Activated CD8-positive, alpha-beta memory T cell treated with anti-CD3 and anti-CD28 coated beads for 1 hour (primary cell): Measurements from ENCODE around the gene CCDC89.

Experiments
- DNase-seq, 2 donors: peaks; one replicate each; pipeline ENCODE4 v3.0.0-alpha.2; 2020; ENCODE audit warnings: low read depth in 1 of 2; ENCODE audit errors: extremely low read depth in 1 of 2

CCDC89 gene

DNA sequence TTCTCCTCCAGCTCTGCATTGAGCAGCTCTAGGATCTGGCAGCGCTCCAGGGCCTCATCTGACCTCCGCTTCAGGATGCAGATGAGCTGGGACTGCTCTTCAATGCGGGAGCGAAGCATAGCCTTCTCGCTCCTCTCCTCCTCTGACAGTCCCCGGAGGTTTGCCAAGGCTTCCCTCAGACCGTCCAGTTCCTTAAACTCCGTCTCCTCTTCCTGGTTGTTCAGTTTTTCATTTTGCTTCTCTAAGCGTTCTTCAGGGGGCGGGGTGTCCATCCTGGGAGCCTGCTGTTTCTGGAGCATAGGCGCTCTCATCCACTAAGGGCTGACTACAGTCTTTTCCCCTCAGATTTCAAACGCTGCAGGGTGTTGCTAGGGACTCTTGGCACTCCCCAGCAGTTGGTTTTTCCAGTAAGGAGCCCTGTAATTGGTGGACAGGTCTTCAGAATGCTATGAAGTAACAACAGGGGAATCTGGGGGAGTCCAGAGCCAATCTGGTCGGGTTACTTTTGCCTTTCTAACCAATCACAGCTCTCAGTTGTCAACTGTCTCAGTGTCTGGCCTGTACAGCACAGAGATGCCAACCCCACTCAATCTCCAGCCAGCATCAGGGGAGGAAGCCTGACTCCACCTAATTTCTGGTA, at the start of gene CCDC89:
TSS of gene CCDC89 (minus strand) at position 376 of the 640 bp plus-strand sequence. CDS start at position 311, 65 bp downstream.
- DNase-seq: no peak

DNA sequence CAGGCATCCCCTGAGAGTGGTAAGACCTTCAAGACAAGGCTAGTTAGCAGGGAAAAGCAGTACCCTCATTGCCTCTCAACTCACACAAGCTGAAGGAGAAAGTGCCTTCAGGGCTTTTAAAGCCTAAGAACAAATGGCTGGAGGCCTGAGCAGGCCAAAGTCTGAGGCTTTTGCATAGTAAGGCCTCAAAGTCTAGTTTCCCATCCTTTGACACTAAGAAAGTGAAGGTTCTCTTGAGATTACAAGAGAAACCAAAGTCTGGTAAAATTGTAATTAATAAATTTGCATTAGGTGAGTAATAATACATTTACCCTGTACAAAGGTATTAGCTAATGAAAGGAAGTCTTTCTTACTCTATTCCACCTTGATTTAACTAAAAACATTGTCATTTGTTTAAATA, 47.0 kb upstream of the CCDC89 start:
- no peak for DNase-seq

DNA sequence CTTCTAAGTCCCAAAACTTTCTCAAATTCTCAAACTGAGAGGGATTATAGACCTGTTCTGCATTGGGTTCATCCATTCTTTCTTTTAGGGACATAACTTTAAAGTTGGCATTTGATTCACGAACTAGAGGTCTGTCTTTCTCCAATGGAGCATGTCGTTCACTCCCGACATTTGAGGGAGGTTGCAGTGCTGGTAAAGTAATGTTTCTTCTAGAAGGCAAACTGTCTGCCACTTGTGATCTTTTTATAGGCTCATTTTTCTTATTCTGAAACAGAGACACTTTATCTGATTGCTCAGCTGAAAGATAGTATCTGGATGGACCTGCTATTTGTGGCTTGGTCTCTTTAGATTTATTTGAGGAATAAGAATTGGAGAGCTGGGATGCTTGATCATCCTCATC, 40.4 kb upstream of the CCDC89 start:
- DNase-seq: no peak

DNA sequence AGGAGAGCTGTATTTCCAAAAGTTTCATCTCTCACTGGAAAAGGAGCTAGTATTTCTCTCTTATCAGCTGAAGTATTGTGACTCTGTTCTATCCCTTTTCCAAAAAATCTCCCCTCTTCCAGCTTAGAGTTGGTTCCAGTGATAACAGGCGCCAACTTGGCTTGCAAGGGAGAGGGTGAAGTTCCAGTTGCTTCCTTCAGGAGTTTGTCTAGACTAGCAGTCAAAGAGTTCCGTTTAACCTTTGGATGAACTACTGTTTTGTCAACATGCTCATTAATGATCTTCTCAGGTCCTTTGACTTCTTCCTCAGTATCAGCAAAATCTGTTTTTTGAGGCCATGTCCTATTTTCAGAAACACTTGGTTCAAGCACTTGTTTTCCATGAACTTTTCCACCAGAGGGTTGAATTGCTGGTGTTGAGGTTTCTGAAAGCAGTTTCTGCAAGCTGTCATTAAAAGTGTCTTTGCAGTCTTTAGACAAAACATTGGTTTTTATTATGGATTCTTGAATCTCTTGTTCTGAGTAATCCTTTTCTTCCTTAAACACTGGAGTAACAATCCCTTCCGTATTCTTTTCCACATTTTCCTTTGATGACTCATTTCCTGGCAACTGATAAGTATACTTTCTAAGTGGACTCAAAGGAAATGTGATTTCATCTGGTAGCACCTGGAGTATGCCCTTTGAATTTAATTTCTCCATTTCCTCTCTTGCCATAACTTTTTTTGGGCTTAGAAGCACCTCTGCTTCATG, 39.7 kb upstream of the CCDC89 start:
- DNase-seq: no peak

DNA sequence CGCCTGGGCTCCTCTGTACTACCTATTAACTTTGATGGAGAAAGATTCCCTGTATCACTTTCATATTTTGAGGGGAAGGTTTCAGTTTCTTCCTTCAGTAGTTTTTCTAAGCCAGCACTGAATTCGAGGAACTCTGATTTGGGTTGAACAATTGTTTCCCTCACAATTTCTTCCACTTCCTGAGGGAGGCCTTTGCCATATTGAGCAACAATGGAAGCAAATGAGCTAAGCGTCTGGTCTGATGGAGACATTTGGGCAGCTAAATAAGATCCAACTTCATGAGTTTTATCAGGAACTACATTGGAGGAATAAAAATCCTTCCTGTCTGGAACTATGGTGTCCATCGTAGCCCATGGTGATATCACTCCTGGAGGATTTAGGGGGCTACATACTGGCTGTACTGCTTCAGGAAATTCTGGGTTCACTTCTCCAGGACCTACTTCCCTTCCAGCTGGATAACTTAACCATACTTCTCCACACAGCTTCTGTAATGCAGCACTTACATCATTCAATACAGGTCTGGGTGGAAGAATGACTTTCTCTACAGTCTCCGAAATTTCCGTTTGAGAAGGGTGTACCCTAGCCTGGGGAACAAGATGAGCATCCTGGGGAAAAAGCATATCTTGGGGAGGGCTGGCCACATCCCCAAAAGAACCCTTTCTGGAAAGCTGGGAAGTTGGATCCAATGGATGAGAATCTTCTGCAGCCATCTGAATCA, 38.9 kb upstream of the CCDC89 start:
- DNase-seq: no peak

DNA sequence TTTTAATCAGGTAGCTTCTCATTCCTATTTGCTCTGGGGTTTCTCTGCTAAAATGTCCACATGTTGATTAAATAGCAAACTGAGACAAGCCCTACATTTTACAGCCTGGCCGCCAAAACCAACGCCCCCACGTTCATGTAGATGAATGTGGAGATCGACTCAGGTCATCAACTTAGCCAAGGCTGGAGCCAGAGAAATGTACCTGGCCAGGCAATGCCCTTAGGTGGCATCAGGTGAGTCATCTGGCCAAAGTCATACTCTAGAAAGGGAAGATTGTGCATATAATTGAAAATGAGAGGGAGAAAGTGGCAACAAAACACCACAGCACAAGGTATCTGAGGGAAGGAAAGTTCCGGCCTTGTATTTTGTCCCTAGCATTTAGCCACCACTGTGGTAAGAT, 37.1 kb upstream of the CCDC89 start:
- DNase-seq: no peak

DNA sequence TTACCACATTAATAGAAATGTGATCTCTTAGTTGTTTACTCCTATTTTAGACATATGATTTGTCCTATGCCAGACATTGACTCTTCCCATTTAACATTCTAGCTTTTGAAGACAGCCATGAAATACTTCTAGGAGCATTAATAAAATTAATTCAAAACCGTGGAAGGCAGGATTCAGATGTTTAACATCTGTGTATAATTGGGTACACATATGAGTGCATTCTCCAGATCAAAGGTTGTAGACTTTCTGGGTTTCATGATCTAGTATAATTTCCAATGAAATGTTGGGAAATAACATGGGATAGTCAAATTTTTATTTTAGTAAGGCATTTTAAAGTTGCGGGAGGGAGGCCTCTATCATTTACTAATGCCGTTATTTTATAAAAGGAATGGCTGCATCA, 35.2 kb upstream of the CCDC89 start:
- DNase-seq: no peak

DNA sequence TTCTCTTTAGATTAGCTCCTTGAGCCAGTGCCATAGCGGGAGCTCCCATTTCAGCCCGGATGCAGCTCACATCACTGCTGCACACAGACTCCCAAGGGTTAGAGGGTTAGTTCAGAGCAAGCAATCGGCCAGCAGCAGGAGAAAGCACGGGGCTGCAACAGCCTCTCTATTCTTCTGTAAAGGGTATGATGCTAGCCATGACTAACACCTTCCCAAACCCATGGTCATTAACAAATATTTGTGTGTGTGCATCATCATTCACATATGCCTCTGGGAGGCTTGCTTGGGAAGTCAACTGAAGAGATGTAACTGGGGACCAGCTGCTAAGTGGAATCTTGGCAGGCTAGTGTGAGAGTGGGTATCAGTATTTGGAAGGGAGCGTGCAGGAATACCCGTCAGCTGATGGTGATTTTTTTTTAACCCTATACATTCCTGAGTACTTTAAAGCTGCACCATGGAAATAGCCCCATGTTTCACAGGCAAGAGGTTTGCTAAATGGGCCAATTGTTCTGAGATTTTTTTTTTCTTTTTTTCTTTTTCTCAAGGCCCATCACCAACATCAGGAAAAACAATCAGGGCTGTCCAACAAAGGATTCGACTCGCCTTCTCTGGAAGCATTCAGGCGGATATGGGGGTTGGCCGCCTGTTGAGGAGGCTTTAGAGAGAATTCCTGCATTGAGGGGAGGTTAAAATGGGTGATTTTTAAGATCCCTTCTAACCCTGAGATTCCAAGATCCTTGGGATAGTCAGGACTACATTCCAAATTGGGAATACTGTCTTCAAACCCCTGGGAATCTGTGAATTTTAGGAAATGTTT, 33.2 kb upstream of the CCDC89 start:
- no peak for DNase-seq

GRCh38 chr11:85718126-85718943, 32.3 kb upstream of the CCDC89 start:
- no peak for DNase-seq

DNA sequence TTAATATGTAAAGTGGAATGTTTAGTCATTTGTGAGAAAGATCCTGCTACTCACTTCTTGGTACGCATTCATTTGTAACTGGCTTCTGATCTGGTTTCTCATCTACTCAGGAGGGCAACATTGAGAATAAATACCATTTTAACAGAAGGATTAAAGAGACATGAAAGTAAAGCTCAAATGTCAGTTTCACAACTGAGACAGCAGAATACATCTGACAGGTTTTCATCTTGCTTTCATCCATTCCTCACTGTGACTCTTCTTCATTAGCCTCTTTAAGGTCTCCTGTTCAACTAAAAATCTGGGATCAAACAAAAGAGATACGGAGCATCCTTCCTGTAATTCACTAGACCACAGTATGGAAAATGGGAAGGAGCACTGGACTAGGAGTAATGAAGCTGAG, 31.4 kb upstream of the CCDC89 start:
- DNase-seq: no peak

DNA sequence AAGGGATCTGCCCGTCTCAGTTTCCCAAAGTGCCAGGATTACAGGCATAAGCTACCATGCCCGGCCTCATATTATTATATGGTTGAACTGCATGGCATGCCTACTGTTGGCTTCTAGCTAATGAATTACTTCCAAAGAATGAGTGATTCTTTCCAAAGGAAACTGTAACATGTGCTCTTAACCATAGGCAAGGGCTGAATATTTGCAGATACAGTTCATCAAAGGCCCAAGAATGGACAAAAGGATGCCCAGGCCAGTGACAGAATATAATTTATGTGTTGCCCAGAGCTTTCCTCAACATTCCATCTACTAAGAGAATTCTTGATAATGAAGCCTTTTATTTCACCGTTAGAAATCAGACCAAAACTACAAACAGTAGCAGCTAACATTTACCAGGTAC, 27.0 kb upstream of the CCDC89 start:
- no peak for DNase-seq

DNA sequence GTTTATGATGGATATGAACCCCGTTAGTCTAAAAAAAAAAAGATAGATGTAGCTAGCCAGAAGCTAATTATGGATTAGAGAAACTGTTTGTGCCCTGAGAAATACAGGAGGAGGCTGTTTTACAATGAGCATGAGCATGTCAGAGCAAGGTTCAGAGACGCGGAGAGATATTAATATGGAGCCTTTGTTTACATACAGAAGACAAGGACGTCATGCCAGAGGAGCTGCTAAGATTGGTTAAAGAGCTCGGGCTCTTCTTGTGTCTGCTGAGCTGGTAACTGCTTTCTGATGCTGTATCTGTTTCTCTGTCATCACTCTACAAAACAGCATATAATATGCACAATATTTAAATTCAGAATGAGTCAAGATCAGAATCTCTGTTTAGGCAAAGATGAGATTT, 24.9 kb upstream of the CCDC89 start:
- DNase-seq: no peak

GRCh38 chr11:85709941-85710702, 24.1 kb upstream of the CCDC89 start:
- no peak for DNase-seq

DNA sequence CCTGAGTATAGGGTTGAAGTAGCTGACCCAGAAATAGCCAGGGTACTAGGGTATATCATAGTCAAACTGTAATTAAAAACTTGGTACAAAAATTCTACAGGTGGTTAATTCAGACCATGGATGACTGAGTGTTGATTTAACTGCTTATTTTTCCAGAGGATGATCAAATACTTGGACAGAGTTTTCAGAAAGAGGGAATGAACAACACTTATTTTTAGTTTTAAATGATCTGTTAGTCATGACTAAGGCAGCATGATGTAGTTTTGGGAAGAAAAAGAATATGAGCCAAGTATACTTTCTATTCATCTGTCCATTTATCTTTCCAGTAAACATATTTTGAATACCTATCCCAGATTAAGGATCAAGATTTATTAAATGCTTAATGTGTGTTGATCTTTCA, 19.8 kb upstream of the CCDC89 start:
- DNase-seq: no peak

- no peak for DNase-seq
These were observed 19.0 kb upstream of the CCDC89 start for GRCh38 chr11:85704967-85705366.

DNA sequence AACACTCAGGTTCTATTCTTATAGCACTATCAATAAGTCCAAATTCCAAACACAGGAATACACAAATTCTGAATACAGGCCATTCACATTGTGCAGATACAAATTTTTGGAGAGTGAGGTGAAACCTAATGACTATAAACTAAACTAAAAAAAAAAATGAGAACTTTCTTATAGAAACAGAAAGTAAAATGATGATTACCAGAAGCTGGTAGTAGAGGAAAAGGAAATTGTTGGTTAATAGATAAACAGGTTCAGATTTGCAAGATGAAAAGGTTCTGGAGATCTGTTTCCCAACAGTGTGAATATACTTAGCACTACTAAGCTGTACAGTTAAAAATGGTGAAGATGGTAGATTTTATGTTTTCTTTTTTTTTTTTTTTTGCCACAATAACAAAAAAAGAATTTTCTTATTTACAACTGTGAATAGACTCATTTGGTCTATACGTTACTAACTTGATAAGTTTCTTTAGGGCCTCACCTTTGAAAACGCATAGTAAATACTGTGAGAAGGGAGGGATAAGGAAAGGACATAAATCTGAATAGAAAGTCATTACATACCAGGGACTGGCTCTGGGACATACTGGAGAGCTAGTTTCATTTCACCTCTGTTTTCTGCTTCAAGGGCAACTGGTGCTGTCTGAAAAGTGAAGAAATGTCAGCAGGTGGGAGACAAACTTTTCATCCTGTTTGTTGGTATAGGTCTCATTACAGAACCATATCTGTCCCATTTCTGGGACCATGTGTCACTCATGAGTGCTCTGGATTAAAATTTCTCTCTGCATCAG, 14.2 kb upstream of the CCDC89 start:
- no peak for DNase-seq

- no peak for DNase-seq
These were observed 12.2 kb upstream of the CCDC89 start for GRCh38 chr11:85698195-85698594.

GRCh38 chr11:85697747-85698146, 11.8 kb upstream of the CCDC89 start:
- DNase-seq: no peak

DNA sequence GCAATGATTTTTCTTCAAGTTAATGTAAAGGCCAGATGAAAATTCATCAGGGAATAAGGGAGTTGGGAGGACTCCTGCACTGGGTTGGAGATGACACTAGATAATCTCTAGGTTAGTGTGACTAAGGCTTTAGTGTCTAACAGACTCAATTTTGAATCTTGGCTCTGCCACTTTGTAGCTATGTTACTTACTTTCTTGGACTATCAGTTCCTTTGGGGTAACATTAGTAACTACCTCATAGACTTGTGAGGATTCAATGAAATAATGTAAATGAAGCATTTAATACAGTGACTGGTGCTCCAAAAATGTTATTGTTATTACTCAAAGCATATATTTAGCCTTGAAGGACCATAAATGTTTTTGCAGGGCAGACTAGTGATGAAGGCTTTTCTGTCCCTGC, 9.6 kb upstream of the CCDC89 start:
- DNase-seq: no peak
